ENCODE measurements around the gene AOC1.

AOC1 gene

DNA sequence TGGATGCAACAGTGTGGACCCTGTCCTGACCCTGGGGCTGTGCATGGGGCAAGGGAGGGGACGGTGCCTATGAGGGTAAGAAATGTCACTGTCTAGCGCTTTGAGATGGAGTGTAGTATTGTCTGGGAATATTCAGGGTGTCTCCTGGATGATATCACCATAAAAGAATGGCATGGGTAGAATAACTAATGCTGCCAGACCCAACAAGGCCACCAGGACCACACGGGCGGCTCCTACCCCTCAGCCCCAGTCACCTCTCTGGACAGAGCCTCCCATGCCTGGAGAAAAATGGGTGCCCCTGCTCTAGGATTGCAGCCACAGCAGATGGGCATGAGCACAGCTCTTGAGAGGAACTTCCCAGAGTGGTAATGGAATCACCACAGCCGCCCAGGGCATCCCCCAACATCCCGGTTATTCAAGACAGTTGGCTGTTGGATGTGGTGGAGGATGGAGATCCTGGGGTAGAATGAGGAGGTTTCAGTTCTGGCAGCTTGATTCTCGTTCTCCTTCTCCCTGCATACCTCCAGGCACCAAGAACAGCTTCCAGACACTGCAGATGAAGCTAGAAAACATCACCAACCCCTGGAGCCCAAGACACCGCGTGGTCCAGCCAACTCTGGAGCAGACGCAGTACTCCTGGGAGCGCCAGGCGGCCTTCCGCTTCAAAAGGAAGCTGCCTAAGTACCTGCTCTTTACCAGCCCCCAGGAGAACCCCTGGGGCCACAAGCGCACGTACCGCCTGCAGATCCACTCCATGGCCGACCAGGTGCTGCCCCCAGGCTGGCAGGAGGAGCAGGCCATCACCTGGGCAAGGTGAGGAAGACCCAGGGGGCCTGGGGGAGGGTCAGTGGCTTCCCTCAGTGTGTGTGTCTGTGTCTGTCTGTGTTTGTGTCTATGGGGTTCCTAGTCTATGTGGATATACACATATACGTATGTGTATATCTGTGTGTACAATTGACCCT is 6.2 kb downstream of the AOC1 start:
- no peak for DNase-seq

DNA sequence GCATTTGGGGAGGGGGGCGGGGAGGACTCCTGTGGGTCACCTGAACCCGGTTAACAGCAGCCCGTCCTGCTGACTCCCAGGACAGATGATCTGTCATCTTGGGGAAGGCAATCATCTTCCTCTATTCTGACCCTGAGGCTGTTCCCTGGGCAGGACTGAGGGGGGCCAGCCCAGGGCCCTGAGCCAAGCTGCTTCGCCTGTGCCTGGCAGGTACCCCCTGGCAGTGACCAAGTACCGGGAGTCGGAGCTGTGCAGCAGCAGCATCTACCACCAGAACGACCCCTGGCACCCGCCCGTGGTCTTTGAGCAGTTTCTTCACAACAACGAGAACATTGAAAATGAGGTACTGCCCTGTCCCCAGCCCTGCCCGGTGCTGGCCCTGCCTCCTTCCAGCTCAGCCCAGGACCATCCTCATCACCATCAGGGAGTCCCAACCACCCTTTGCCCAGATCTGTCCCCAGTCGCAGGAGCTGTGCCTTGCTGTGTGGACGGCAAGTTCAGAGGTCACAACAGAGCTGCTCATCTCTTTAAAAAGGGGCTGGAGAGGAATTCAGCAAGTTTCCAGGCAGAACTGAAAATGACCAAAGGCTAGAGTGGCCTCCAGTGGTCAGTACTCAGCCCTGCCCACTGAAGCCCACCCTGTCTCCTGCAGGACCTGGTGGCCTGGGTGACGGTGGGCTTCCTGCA is 8.1 kb downstream of the AOC1 start:
- DNase-seq = no peak

DNA sequence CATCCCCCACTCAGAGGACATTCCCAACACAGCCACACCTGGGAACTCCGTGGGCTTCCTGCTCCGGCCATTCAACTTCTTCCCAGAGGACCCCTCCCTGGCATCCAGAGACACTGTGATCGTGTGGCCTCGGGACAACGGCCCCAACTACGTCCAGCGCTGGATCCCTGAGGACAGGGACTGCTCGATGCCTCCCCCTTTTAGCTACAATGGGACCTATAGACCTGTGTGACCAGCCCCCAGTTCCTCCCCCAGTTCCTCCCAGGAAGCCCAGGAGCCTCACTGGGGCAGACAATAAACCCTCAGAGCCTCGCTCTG is 8.6 kb downstream of the AOC1 start:
- DNase-seq = no peak

DNA sequence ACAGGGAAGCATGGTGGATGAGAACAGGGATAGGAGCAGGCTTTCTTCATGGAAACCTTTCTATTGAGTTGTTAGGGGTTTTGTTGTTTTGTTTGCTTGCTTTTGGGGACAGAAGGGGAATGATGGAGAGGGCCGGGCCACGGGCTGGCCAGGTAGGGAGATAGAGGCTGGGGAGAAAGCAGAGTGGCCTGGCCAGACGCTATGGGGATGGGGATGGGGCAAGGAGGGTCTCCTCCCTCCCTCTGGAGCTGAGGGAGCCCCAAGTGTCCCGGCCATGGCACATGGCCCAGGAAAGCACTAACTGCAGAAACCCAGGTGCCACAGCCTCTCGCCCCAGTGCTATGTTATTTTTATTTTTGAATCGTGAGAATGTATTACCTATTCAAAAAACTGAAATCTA is 10.0 kb downstream of the AOC1 start:
- DNase-seq = no peak

DNA sequence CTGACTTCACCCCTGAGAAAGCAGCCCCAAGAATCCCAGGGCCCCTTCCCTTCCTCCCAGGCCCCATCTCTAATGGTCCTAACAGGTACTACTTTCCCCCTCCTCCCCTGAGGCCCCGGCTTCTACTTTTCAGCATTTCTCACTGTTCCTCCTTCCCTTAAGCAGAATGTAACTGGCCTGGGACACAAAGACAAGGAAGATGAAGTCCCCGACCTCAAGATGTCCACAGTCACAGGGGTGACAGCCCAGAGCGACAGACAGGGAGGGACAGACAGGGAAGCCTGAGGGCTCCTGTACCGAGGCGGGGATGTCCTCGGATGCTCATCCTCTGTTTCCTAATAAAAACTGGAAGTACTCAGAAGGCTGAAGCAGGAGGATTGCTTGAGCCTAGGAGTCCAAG is 11.6 kb downstream of the AOC1 start:
- DNase-seq = no peak

DNA sequence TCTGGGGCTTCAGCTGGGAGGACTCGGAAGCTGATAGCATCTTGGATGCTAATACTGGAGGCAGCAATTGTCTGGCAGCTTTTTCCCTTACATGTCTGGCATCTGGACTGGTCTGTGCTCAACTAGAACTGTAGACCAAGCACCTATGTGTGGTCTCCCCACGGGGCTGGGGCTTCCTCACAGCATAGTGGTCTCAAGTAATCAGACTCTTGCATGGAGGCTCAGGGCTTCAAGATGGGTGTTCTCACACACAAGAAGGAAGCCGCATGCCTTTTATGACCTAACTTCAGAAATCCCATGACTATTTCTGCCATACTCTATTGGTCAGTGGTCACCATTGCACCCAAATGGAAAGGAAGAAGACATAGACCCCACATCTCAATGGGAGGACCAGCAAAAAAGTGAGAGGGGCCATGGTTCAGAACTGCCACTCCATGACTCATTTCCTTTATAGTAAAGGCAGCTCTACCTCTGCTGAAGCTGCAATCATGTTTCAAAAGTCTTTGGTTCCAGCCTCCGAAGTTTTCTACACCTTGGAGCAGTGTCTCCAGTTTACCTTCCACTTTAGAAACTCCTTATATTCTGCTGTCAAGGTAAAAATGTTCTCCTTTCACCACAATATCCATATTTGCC is 14.7 kb downstream of the AOC1 start:
- no peak for DNase-seq

DNA sequence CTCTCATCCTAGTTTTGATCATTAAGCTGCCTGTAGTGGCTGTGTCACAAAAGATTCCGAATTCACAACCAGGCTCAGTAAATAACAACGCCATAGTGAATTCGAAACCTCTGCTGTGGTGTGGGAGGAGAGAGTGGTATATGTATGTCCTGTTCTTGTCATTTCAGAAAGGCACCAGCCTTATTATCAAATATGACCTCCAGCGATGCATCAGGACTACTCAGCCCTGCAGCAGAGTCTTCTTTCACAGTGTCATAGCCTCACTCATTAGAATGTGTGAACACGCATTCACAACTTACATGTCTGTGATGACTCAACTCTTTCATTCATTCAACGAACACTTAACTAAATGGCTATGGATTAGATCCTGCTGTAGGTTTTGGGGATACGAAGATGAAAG is 15.3 kb downstream of the AOC1 start:
- no peak for DNase-seq

DNA sequence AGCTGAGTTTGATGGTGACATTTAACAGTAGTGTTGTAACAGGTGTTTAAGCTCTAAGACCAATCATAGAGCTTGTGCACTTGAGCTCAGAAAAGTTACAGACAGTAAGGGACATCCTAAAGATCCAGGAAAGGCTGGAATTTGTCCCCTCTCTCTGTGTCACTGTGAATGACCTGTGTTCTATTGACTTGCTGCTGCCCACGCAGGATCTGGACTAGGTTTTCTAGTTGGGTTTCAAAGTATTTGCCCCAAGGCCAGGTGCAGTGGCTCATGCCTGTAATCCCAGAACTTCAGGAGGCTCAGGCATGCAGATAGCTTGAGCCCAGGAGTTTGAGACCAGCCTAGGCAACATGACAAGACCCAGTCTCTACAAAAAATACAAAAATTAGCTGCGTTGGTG is 17.1 kb downstream of the AOC1 start:
- DNase-seq = no peak

DNA sequence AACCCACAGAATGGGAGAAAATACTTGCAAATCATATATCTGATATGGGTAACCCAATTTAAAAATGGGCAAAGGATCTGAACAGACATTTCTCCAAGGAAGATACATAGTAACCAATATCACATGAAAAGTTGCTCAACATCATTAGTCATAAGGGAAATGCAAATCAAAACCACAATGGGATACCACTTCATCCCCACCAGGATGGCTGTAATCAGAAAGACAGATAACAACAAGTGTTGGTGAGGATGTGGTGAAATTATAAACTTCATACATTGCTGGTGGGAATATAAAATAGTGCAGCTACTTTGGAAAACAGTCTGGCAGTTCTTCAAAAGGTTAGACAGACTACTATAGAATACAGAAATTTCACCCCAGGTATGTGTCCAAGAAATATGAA is 19.3 kb downstream of the AOC1 start:
- DNase-seq = no peak

DNA sequence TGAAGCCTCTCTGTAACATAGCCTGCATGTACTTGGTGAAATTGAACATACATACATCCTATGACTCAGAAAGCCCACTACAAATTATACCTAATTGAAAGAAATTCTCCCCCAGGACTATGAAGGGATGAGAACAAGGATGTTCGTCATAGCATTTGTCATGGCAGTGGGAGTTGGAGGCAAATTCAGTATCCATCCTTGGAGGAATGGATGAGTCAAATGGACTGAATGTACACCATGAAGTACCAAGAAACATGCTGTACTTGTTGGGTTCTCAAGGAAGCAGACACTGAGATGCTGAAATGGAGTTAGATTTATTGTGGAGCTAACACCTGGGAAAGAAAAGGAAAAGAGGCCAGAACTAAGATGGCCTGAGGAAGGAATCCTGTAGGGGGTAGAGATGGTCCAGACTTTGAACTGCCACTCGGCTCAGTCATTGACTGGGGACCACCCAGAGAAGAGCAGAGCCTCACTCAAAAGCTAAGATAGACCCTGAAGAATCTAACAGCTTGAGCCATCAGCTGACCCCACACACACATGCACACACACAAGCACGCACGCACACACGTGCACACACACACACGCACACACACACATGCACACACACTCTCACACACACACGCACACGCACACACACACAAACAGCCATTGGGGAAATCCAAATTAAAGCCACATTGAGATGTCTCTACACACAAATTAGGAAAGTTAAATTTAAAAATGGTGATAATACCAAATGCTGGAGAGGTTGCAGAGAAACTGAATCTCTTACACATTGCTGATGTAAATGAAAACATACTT is 22.3 kb downstream of the AOC1 start:
- no peak for DNase-seq

DNA sequence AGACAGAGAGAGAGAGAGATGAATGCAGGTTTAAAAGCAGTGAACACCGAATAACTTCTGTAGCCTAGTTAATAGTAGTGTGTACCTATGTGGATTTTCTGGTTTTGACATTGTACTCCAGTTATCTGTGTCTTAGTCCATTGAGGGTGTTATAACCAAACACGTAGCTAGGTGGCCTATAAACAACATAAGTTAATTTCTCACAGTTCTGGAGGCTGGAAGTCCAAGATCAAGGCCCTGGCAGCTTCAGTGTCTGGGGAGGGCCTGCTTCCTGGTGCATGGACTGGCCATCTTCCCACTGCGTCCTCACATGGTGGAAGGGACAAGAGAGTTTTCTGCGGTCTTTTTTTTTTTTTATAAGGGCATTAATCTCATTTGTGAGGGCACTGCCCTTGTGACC is 23.5 kb downstream of the AOC1 start:
- DNase-seq = no peak

DNA sequence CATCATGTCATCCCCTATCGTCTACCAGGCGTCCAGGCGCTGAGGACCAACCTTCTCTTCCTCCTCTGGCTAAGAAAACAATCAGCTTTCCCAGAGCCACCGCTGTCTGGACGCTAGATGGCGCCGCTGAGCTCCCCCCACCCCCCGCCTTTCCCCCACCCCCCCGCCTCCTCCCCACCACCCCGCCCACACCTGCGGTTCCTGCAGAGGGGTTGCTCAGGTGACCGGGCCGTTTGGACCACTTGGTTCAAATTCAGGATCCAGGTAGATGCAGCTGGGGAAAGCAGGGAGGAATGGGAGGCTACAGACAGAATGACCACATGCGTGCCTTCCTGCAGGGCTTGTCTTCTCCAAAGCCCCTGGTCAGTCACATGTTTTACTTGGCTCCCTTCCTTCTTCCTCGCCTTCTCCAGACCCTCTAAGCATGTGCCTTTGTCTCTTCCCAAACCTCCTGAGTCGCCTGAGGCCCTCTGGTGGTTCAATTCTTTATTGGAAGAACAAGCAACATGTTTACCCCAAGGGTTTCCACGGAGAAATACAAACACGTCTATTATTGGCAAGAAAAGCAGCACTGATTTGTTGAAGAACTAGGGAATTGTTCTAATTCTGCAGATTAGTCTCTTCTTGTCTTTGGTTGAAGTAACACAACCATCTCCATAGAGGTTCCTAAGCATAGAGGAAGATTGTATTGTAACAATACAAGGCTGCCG is 24.7 kb downstream of the AOC1 start:
- DNase-seq = peak; percentile 69

DNA sequence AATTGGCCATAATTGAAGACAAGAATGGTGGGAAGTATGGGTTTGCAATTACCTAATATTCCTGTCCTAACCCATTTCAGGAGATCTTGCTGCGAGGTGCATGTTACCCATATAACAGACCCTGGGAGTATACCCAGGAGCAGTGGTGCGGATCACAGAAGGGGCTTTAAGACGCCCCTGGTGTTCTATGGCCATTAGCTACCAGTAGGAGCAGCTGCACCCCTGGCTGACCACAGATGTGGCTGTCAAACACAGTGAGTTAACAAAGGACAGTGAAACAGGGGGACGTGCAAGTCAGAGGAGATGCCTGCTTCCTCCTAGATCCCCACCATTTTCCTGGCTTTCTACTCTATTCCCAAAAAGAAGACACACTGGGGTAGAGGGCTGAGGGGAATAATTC is 25.2 kb downstream of the AOC1 start:
- no peak for DNase-seq

DNA sequence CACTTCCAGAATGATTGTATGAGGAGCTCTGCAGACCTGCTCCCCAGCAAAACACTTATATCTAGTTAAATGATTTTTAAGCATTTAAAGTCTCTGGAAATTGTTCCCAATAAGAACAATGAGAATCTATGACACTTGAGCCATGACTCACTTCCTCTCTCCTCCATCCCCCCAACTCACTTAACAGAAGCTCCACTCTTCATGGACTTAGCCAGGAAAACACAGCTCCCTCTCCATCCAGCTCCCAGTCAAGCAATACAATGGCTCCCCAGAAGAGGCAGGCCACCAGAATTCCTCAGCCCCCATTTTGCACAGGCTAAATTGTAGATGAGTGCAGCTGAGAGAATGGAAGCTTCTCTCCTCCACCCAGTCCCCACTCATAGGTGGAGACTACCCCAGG is 27.0 kb downstream of the AOC1 start:
- DNase-seq = no peak

DNA sequence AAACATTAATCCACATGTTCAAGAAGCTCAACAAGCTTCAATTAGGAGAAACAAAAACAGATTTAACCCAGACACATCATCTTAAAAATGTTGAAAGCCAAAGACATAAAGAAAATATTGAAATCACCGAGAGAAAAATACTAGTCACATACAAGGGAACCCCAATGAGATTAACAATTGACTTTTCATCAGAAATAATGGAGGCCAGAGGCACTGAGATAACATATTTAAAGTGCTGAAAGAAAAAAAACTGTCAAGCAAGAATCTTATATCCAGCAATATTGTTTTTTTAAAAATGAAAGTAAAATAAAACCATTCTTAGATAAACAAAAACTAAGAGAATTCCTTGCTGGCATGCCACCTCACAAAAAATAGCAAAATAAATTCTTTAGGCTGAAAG is 28.9 kb downstream of the AOC1 start:
- no peak for DNase-seq

DNA sequence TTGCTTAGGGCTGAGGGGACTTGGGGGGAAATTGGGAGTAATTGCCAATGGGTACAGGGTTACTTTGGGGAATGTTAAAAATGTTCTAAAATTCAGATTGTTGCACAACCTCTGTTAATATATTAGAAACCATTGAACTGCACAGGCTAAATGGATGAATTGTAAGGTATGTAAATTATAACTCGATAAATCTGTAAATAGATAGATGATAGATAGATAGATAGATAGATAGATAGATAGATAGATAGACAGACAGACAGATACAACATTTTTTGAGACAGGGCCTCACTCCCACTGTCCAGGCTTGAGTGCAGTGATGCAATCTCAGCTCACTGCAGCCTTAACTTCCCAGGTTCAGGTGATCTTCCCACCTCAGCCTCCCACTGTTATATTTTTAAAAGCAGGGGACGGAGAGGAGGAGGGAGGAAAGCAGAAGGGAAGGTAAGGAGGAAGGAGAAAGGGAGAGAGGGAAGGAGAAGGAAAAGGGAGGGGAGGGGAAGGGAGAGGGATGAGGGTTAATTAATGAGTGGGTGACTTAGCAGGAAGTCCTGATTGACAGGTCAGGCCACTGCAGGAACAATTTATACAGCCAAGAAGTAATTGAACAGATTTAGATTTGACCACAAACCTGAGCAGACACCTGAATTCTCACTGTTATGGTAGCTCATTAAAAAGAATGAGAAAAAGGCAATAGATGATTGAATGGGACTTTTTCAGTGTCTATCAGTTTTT is 38.7 kb downstream of the AOC1 start:
- DNase-seq = no peak

DNA sequence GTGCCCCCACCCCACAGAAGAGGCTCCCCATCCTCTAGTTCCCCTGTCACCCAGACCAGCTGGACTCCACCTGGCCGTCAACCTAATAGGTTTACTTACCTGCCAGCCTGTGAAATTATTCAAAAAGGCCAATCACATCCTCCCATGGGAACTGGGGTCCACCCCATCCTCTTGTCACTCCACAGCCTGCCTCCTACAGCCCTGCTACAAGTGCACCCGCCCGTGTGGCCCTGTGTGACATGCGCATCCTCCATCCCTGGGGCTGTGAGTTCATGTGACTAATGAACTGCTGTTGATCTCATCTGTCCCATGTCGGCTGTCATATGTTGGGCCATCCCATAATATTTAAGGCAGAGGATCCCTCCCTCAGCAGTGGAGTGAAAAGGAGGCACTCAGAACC is 39.4 kb downstream of the AOC1 start:
- no peak for DNase-seq

DNA sequence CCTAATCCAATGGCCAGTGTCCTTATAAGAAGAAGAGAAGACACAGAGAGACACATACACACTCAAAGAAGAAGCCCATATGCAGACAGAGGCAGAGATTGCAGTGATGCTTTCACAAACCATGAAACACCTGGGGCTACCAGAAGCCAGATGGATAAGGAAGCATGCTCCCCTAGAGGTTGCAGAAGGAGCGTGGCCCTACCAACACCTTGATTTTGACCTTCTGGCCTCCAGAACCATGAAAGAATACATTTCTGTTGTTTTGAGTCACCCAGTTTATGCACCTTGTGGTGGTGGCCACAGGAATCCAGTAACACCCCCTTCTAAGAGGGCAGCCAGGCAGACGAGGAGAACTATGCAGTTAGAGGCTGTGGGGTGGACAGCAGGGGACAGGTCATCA is 43.5 kb downstream of the AOC1 start:
- DNase-seq = no peak

DNA sequence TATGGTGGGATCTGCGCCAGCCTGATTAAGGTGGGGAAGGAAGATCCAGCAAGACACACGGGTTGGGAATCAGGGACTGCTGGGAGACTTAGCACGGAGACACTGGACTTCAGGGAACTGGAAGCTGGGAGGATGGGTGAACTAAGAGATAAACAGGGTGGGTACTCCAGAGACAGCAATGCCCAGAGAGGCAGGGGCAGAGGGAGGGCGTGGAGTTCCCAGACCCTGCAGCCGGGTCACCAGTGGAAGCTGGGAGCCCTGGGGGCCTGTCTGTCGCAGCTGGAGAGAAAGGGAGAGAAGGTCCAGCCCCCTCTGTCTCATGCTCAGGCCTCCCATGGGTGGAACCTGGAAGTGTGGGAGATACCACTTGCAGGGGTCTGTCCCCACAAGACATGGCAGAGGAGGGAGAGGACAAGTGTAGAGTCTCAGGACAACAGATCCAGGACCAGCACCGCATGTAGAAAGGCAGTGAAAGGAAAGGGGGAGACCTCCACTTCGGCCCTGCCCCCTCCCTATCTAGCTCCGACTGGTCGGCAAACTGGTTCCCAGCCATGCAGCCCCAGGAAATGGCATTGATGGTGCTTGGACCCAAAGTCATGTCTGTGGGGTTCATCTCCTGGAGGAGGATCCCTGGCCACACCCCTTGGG is 44.4 kb downstream of the AOC1 start:
- no peak for DNase-seq

DNA sequence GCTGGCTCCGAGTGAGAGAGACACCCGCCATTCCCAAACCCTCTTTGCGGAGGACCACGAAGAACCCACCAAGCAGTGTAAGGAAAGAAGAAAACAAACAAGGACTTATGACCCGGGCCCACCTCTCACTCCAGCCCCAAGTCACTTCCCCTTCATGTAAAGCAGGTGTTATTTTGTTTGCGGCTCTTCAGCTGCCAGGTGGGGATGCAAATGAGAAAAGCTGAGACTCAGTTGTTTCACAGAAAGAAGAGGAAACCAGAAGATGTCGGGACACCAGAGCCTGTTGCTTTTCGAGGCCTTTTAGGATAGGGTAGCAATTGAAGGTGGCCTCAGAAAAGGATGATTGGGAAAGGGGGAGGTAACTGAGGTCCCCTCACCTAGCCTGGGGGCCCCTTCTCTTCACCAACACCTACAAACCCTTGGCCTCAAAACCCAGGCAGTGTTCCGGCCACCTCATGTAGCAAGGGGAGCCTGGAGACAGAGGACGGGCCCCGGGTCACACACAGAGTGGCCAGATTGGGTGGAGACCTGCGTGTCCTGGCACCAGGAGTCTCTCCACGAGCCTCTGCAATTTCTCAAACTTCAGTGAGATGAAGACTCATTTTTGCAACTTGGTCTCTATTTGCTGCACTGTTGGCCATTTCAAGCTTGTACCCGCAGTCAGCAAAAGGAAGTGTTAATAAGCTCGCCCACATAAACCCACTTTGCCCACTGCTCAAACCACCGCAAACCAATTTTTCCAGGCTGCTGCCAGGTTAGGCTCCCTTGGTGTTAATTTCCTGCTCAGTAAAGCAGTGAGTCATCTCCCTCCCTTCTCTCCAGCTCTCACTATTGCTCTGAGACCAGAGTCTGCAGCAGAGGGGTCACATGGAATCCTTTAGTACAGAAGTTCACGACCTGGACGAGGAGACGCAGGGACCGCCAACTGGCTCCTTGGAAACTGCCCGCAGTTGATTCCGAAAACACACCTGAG is 45.5 kb downstream of the AOC1 start:
- no peak for DNase-seq
